SU-DHL-6 (cell line): ENCODE data around the gene CUL1.

Experiments
- EZH2phosphoT487 ChIP-seq: fragments of 200-600 bp; sonication (generic), shearing (Covaris generic); conservative IDR thresholded peaks from 2 replicates; pipeline ENCODE4 v1.6.1; 2018; ENCODE audit warnings: mild to moderate bottlenecking, antibody characterized with exemption, low read length, moderate library complexity, mixed read lengths
- TF ChIP-seq, protein P1 (sequence below): fragments of 200-600 bp; sonication (generic); IDR thresholded peaks from one replicate; pipeline ENCODE4 v1.5.1; 2017; ENCODE audit warnings: antibody characterized with exemption, mild to moderate bottlenecking, low read length, moderate library complexity; ENCODE audit not compliant: insufficient read depth, poor library complexity, severe bottlenecking

DNA sequence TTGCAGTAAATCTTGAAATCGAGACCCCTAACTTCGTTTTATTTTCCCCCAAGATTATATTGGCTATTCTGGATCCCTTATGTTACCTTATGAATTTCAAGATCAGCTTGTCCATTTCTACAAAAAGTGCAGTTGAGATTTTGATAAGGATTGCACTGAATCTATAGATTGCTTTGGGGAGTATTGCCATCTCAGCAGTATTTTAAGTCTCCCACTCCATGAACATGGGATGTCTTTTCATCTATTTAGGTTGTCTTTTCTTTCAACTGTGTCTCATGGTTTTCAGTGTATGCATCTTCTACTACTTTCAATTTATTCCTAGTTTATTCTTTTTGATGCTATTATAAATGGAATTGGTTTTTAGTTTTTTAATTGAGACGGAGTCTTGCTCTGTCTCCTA is 95.8 kb downstream of the CUL1 start:
- TF ChIP-seq, protein P1, sequence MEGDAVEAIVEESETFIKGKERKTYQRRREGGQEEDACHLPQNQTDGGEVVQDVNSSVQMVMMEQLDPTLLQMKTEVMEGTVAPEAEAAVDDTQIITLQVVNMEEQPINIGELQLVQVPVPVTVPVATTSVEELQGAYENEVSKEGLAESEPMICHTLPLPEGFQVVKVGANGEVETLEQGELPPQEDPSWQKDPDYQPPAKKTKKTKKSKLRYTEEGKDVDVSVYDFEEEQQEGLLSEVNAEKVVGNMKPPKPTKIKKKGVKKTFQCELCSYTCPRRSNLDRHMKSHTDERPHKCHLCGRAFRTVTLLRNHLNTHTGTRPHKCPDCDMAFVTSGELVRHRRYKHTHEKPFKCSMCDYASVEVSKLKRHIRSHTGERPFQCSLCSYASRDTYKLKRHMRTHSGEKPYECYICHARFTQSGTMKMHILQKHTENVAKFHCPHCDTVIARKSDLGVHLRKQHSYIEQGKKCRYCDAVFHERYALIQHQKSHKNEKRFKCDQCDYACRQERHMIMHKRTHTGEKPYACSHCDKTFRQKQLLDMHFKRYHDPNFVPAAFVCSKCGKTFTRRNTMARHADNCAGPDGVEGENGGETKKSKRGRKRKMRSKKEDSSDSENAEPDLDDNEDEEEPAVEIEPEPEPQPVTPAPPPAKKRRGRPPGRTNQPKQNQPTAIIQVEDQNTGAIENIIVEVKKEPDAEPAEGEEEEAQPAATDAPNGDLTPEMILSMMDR: no peak
- TF ChIP-seq EZH2phosphoT487: no peak
